ENCODE measurements around the gene SLC15A2. TPM values are rescaled to one million over a fixed set of nuclear protein-coding genes. Genes with fewer than 3 reads are reported as not detected.

The SLC15A2 gene
- total RNA-seq, 3 donors from 2014 or later (not counting 1 experiment from before 2014, with no cell fraction given) = 0.78 to 4.4 (median 2.2) TPM

GRCh38 chr3:121975702-121976302 is 81.6 kb downstream of the SLC15A2 start:
- H3K27me3 ChIP-seq (ENCODE audit: control insufficient read depth, insufficient read depth, low read length) = no peaks in the 10 kb centered on the region
- DNase-seq = no peak
- intact Hi-C loops (cut with micrococcal nuclease) = no loop called here
- peaks cover 0 to 4% of the 10 kb centered on the region in 2 donors for H3K27me3 Mint-ChIP-seq (ENCODE audit: low read depth in 2 of 2)
- H3K4me1 ChIP-seq (ENCODE audit: control insufficient read depth, insufficient read depth, low read length) = no peaks in the 10 kb centered on the region
- no peak for TF ChIP-seq CTCF (IDR thresholded peaks at IDR 0.05)
- H3K27ac Mint-ChIP-seq = no peak overlapping the region
- H3K9me3 Mint-ChIP-seq = peaks cover 0 to 2% of the 10 kb centered on the region in 2 donors
- H3K4me1 Mint-ChIP-seq = no peaks in the 10 kb centered on the region
- no peak overlapping the region for H3K4me3 Mint-ChIP-seq
- no peaks in the 10 kb centered on the region for H3K36me3 Mint-ChIP-seq
- no peaks in the 10 kb centered on the region for H3K9me3 ChIP-seq (ENCODE audit: control insufficient read depth, insufficient read depth, low read length)
- no peak overlapping the region for H3K27ac ChIP-seq (ENCODE audit: low read length)
- no peaks in the 10 kb centered on the region for H3K36me3 ChIP-seq (ENCODE audit: control insufficient read depth, insufficient read depth, low read length)
- no peak for ATAC-seq
- WGBS (ENCODE audit: insufficient coverage) = 100% methylated on average over 1 of the region's 1 CpG
- no peak overlapping the region for H3K4me3 ChIP-seq (ENCODE audit: low read length)

GRCh38 chr3:121976727-121977126 is 82.5 kb downstream of the SLC15A2 start:
- DNase-seq (no peak), ATAC-seq (no peak)
- Histone ChIP-seq H3K27ac (ENCODE audit: low read length) (no peak overlapping the region), H3K36me3 (ENCODE audit: control insufficient read depth, insufficient read depth, low read length) (no peaks in the 10 kb centered on the region), H3K4me3 (ENCODE audit: low read length) (no peak overlapping the region), H3K27me3 (ENCODE audit: control insufficient read depth, insufficient read depth, low read length) (no peaks in the 10 kb centered on the region), H3K4me1 (ENCODE audit: control insufficient read depth, insufficient read depth, low read length) (no peaks in the 10 kb centered on the region), H3K9me3 (ENCODE audit: control insufficient read depth, insufficient read depth, low read length) (no peaks in the 10 kb centered on the region)
- no peaks in the 10 kb centered on the region for H3K4me1 Mint-ChIP-seq
- WGBS (ENCODE audit: insufficient coverage) = no CpG with 5 or more reads among the region's 1 CpG
- intact Hi-C loops (cut with micrococcal nuclease) = no loop called here
- peaks cover 0 to 4% of the 10 kb centered on the region in 2 donors for H3K27me3 Mint-ChIP-seq (ENCODE audit: low read depth in 2 of 2)
- no peak overlapping the region for H3K27ac Mint-ChIP-seq
- H3K36me3 Mint-ChIP-seq = no peaks in the 10 kb centered on the region
- TF ChIP-seq CTCF (IDR thresholded peaks at IDR 0.05) = no peak
- peaks cover 0 to 2% of the 10 kb centered on the region in 2 donors for H3K9me3 Mint-ChIP-seq
- no peak overlapping the region for H3K4me3 Mint-ChIP-seq

GRCh38 chr3:121979246-121979645 is 85.0 kb downstream of the SLC15A2 start:
- DNase-seq (no peak), ATAC-seq (no peak)
- Mint-ChIP-seq H3K27ac (no peak overlapping the region), H3K27me3 (ENCODE audit: low read depth in 2 of 2) (peaks cover 6% of the 10 kb centered on the region in 2 donors), H3K4me1 (no peaks in the 10 kb centered on the region), H3K4me3 (no peak overlapping the region), H3K9me3 (peaks cover 0 to 9% of the 10 kb centered on the region in 2 donors), H3K36me3 (peaks cover 9% of the 10 kb centered on the region)
- Histone ChIP-seq H3K27ac (ENCODE audit: low read length) (no peak overlapping the region), H3K27me3 (ENCODE audit: control insufficient read depth, insufficient read depth, low read length) (peaks cover 4% of the 10 kb centered on the region), H3K9me3 (ENCODE audit: control insufficient read depth, insufficient read depth, low read length) (no peaks in the 10 kb centered on the region), H3K36me3 (ENCODE audit: control insufficient read depth, insufficient read depth, low read length) (no peaks in the 10 kb centered on the region), H3K4me1 (ENCODE audit: control insufficient read depth, insufficient read depth, low read length) (no peaks in the 10 kb centered on the region), H3K4me3 (ENCODE audit: low read length) (no peak overlapping the region)
- WGBS (ENCODE audit: insufficient coverage) = 83% methylated on average over 2 of the region's 2 CpGs
- intact Hi-C loops (cut with micrococcal nuclease) = no loop called here
- TF ChIP-seq CTCF (IDR thresholded peaks at IDR 0.05) = no peak
